ENCODE measurements around the gene TRIM44. TPM values are rescaled to one million over a fixed set of nuclear protein-coding genes. Genes with fewer than 3 reads are reported as not detected.
"Not testable (repeated sequence)": the region's sequence is repeated elsewhere in the genome, so short reads cannot be mapped to it uniquely, and the experiment has no call there.

The TRIM44 gene
- total RNA-seq, 6 experiments from 2014 or later, result 13.9 to 37.1 (median 31.9) TPM

DNA sequence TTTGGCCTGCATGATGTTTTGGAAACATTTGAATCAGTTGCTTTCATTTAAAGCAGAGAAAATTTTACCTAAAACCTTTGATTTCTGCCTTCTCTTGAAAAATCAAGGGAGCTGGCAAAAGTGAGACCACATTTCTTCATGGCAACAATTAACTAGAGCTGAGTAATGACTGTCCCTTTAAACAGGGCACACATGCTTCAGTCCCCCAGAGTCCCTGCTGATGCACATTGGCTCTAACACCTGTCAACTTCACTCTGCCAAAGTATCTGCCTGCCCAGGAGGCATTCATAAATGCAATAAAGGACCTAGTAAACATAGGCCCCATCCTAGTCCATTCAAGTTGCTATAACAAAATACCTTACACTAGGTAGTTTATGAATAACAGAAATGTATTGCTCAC is 194.2 kb downstream of the TRIM44 start:
- no peak overlapping the region for H3K27ac ChIP-seq
- intact Hi-C loops (cut with DNase I), result no loop called here
- DNase-seq (no peak), ATAC-seq (no peak)
- H3K4me3 ChIP-seq, result no peak overlapping the region
- H3K9me3 ChIP-seq, result no peaks in the 10 kb centered on the region
- H3K4me1 ChIP-seq, result no peaks in the 10 kb centered on the region
- H3K36me3 ChIP-seq, result no peaks in the 10 kb centered on the region
- H3K27me3 ChIP-seq, result no peaks in the 10 kb centered on the region
- TF ChIP-seq POLR2A (IDR thresholded peaks at IDR 0.05), result no peak
- TF ChIP-seq, protein P1, sequence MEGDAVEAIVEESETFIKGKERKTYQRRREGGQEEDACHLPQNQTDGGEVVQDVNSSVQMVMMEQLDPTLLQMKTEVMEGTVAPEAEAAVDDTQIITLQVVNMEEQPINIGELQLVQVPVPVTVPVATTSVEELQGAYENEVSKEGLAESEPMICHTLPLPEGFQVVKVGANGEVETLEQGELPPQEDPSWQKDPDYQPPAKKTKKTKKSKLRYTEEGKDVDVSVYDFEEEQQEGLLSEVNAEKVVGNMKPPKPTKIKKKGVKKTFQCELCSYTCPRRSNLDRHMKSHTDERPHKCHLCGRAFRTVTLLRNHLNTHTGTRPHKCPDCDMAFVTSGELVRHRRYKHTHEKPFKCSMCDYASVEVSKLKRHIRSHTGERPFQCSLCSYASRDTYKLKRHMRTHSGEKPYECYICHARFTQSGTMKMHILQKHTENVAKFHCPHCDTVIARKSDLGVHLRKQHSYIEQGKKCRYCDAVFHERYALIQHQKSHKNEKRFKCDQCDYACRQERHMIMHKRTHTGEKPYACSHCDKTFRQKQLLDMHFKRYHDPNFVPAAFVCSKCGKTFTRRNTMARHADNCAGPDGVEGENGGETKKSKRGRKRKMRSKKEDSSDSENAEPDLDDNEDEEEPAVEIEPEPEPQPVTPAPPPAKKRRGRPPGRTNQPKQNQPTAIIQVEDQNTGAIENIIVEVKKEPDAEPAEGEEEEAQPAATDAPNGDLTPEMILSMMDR (IDR thresholded peaks at IDR 0.05), result no peak

DNA sequence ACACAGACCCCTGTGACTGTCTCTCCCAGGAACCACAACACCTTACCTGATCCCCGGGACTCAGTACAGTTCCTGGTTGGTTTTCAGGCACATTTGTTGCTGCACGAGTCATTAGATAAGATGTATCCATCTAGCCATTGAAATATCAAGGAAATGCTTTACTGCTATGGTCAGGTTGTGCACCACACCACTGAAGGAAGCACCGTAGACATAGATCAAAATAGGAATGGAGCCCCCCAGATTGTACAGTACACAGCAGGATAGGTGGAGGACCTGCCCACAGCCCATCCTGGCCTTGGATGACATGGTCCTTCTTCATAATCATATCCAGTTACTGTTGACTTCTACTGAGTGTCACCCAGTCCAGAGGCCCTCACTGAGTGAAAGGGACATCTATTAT is 195.3 kb downstream of the TRIM44 start:
- intact Hi-C loops (cut with DNase I), result no loop called here
- H3K36me3 ChIP-seq, result no peaks in the 10 kb centered on the region
- no peaks in the 10 kb centered on the region for H3K27me3 ChIP-seq
- 79% methylated on average over 2 of the region's 3 CpGs for WGBS (ENCODE audit: insufficient coverage, low coverage, low lambda C conversion rate, missing lambda C conversion rate)
- no peak overlapping the region for H3K27ac ChIP-seq
- ATAC-seq (no peak), DNase-seq (no peak)
- H3K4me3 ChIP-seq, result no peak overlapping the region
- H3K9me3 ChIP-seq, result no peaks in the 10 kb centered on the region
- H3K4me1 ChIP-seq, result no peaks in the 10 kb centered on the region
- no peak for TF ChIP-seq POLR2A (IDR thresholded peaks at IDR 0.05)
- TF ChIP-seq, protein P1 (IDR thresholded peaks at IDR 0.05), result no peak

DNA sequence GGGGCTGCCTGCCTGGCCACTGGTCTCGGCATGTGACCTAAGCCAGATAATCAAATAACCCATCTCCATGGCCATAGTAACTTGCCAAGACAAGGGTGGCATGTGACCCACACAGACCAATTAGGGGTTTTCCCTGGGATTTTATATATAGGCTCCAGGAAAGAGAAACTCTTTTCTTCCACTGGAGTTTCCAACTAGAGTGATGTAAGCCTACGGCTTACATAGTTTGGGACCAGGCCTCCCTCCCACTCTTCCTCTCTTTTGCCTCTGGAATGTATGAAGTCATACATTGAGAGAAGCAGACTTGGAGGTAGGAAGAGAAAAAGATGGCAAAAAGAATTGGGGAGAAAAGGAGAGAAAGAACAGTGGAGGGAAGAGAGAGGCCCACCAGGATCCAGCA is 196.7 kb downstream of the TRIM44 start:
- ATAC-seq (no peak), DNase-seq (no peak)
- Histone ChIP-seq H3K9me3 (no peaks in the 10 kb centered on the region), H3K36me3 (no peaks in the 10 kb centered on the region), H3K27ac (no peak overlapping the region), H3K4me1 (no peaks in the 10 kb centered on the region), H3K4me3 (no peak overlapping the region), H3K27me3 (no peaks in the 10 kb centered on the region)
- WGBS (ENCODE audit: insufficient coverage, low coverage, low lambda C conversion rate, missing lambda C conversion rate), result 91% methylated on average over 2 of the region's 2 CpGs
- intact Hi-C loops (cut with DNase I), result no loop called here
- TF ChIP-seq POLR2A (IDR thresholded peaks at IDR 0.05), result no peak
- TF ChIP-seq, protein P1 (IDR thresholded peaks at IDR 0.05), result no peak

DNA sequence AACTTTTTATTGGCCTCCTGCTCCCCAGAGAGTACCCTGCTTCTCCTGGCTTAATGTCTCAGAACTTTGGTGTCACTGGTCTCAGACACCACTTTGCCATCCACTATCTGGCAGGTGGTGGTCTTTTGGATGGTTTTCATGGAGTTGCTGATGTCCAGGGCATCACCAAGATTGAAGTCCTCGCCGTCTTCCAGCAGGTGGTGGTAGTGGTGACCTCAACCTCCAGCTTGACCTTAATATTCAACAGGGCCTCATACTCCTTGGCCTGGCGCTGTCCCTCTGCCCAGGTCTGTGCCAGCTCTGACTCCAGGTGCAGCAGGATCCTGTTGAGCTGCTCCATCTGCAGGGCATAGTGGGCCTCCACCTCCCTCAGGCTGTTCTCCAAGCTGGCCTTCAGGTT is 197.6 kb downstream of the TRIM44 start:
- DNase-seq; H3K27ac ChIP-seq; H3K4me1 ChIP-seq; H3K9me3 ChIP-seq; H3K4me3 ChIP-seq; H3K27me3 ChIP-seq; intact Hi-C loops (cut with DNase I); H3K36me3 ChIP-seq; ATAC-seq: not testable (repeated sequence)
- WGBS (ENCODE audit: insufficient coverage, low coverage, low lambda C conversion rate, missing lambda C conversion rate), result no CpG with 5 or more reads among the region's 3 CpGs

DNA sequence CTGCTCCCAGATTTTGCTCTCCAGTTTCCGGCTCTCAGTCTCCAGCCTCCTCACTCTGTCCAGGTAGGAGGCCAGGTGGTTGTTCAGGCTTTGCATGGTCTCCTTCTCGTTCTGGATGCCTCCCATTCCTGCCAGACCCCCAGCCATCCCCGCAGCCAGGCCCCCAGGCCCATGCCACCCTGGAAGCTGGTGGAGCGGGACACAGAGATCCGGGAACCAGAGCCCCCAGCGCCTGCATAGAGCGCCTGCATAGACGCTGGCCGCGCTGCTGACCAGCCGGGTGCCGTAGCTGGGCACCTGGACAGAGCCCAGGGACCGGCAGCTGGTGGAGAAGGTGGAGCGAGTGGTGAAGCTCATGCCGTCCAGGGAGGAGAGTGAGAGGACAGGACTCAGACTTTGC is 198.6 kb downstream of the TRIM44 start:
- H3K27me3 ChIP-seq, result no peaks in the 10 kb centered on the region
- 94% methylated on average over 5 of the region's 15 CpGs for WGBS (ENCODE audit: insufficient coverage, low coverage, low lambda C conversion rate, missing lambda C conversion rate)
- no peaks in the 10 kb centered on the region for H3K4me1 ChIP-seq
- no peaks in the 10 kb centered on the region for H3K36me3 ChIP-seq
- H3K9me3 ChIP-seq, result no peaks in the 10 kb centered on the region
- no peak overlapping the region for H3K4me3 ChIP-seq
- TF ChIP-seq, protein P1 (IDR thresholded peaks at IDR 0.05), result no peak
- no peak for TF ChIP-seq POLR2A (IDR thresholded peaks at IDR 0.05)
- no peak overlapping the region for H3K27ac ChIP-seq
- DNase-seq (no peak), ATAC-seq (no peak)
- intact Hi-C loops (cut with DNase I), result no loop called here

Measured in right lobe of liver (tissue), 6 donors.